Kidney (tissue), 14 donors: ENCODE measurements around the gene NKX2-2. TPM values are rescaled to one million over a fixed set of nuclear protein-coding genes. Genes with fewer than 3 reads are reported as not detected.

ENCODE experiments used
- DNase-seq, 5 donors: peaks; one replicate each; pipeline ENCODE4 v3.0.0-alpha.2; 2013 to 2020
- FAIRE-seq: peaks from 2 replicates; lab custom pipeline; 2012; peaks lifted over from hg19 to GRCh38; lab: Jason Lieb, UNC
- H3K27ac ChIP-seq, 2 donors: one replicate each; pipeline ENCODE4 v1.7.0; 2013; ENCODE audit warnings: low read depth in 2 of 2, low read length in 2 of 2, inconsistent platforms in 1 of 2
- H3K27me3 ChIP-seq: one replicate; pipeline ENCODE4 v1.7.1; 2013; ENCODE audit warnings: low read length, inconsistent platforms; ENCODE audit not compliant: control insufficient read depth, insufficient read depth
- H3K36me3 ChIP-seq, 3 donors: one replicate each; pipeline versions ENCODE4 v1.7.0 to v1.7.1; 2013; ENCODE audit warnings: low read length in 3 of 3, control low read depth in 1 of 3, inconsistent platforms in 1 of 3; ENCODE audit not compliant: insufficient read depth in 3 of 3, control insufficient read depth in 2 of 3
- H3K4me1 ChIP-seq, 3 donors: one replicate each; pipeline versions ENCODE4 v1.7.0 to v1.7.1; 2013; ENCODE audit warnings: low read length in 3 of 3, inconsistent platforms in 1 of 3, low read depth in 1 of 3; ENCODE audit not compliant: control insufficient read depth in 2 of 3, insufficient read depth in 2 of 3
- H3K4me3 ChIP-seq, 3 donors: one replicate each; pipeline versions ENCODE4 v1.7.0 to v1.8.1; 2013; ENCODE audit warnings: low read length in 3 of 3, control low read depth in 1 of 3, inconsistent platforms in 1 of 3
- H3K9ac ChIP-seq, 3 donors: one replicate each; pipeline versions ENCODE4 v1.7.0 to v1.7.1; 2013; ENCODE audit warnings: low read length in 3 of 3, control low read depth in 1 of 3, inconsistent platforms in 1 of 3
- H3K9me3 ChIP-seq, 3 donors: one replicate each; pipeline versions ENCODE4 v1.7.0 to v1.7.1; 2013; ENCODE audit warnings: low read length in 3 of 3, control low read depth in 1 of 3, inconsistent platforms in 1 of 3; ENCODE audit not compliant: control insufficient read depth in 2 of 3, insufficient read depth in 1 of 3
- intact Hi-C: fragments of 100-400 bp; cut with DNase I; formaldehyde crosslinking; loops from one replicate; pipeline ENCODE4 v1.11.1; 2022
- polyA plus RNA-seq: library from polyadenylated mRNA; stranded (reverse); fragments of 350-450 nt; fragmentation: Illumina TruSeq; extraction: RNeasy Lipid Tissue Mini Kit (QIAGEN cat#74804); gene quantifications from one replicate; pipeline ENCODE4 v1.2.3, GENCODE V29; 2014; ENCODE audit warnings: low read depth, low replicate concordance; ENCODE audit not compliant: insufficient read depth
- total RNA-seq: library from RNA; stranded (reverse); fragmentation: NEBNext Ultra II Directional; extraction: Animal tissue kit (Norgen Biotek cat#: 25700); gene quantifications from one replicate; pipeline ENCODE4 v1.2.1, GENCODE V29; 2021
- TF ChIP-seq, protein P1 (sequence below): IDR thresholded peaks from 3 replicates; pipeline ENCODE4 v1.5.1; 2012; ENCODE audit warnings: mild to moderate bottlenecking, moderate library complexity, borderline replicate concordance; ENCODE audit not compliant: insufficient read depth; ENCODE audit errors: extremely low read depth
- donor health status: control.
- donor health status: control.
- donor health status: control.
- donor health status: control.
- donor health status: control.
- donor health status: DM: yes; HTN: yes; CAD: no.
- donor health status: Normal renal cell carcinoma (clear cell type).

NKX2-2 gene
- total and polyA plus RNA-seq, 2 donors from 2014 or later: not detected

DNA sequence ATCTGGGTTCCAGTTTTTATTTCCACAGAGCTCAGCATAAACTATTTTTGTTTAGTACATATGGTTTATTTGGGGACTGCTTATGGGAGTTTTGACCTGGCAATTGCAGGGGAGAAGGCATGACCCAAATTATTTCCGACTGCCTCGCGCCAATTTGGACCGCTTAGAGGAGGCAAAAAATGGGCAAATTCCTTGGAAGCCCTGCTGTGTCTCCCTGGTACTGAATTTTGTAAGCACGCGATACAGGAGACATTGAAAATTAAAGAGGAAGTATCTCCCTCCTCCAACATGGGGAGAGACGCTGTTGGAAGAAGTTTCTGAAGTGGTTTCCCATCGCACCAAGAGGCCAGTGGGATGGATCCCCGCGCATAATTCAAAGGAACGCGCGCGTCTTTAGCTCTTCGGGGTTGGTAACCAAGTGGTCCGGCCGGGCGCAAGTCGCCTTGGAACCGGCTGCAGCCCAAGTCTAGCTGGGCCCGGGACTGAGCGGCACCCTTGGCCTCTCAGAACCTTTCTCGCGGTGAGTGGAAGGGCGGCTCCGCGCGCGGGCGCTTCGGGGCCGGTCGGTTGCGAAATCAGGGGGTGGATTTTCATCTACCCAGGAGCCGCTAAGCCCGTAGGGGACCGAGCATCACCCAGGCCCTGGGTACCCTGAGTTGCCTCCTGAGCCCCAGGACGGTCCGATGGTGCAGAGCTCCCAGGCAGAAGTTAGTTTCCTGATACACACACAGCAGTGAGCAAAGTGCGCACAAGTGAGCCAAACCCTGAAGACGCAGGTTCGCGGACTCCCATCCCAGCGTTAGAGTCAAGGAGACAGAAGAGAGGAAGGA lies 6.2 kb downstream of the NKX2-2 start:
- intact Hi-C loops: loop anchor here (5.0 to 10.0 kb wide), 2 partner anchors 270 to 633 kb away; no protein-coding TSS in a partner anchor
- no peak for FAIRE-seq

DNA sequence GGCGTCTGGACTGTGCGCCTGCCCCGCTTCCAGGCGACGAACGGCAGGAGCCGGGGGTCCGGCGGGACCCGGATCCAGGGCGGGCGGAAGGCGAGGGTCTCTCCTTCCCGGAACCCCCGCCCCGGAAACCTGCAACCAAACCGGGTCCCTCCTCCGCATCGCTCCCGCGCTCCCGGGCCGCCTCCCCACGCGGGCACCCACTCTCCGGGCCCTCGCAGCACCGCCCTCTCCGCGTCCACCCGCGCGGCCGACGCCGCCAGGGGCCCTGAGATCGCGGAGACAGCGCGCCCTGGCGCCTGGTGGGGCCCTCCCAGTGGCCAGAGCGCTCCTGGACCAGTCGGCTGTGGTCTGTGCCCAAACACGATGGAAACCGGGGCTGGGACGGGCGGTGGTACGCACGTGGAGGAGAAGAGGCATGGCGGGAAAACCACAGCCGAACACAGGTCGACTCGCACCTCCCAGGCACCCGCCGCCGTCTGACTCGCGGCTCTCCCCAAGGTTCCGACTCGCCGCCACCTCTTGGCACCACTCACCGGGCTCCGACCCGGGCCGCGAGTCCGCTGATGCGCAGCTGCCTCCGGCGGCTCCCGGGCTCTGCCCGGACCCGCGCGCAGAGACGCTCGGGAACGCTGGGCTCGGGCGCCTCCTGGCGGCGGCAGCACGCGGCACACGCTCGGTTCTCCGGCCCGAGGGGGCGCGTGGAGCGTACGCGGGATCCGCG lies 7.9 kb downstream of the NKX2-2 start:
- no peaks in the 10 kb centered on the region for H3K36me3 ChIP-seq
- H3K9ac ChIP-seq: no peak overlapping the region
- intact Hi-C loops: loop anchor here (5.0 to 10.0 kb wide), 2 partner anchors 269 to 631 kb away; no protein-coding TSS in a partner anchor
- no peak overlapping the region for H3K27ac ChIP-seq
- peak overlapping the region in 2 of 3 donors; percentile 21 to 30 for H3K4me3 ChIP-seq
- TF ChIP-seq, protein P1, sequence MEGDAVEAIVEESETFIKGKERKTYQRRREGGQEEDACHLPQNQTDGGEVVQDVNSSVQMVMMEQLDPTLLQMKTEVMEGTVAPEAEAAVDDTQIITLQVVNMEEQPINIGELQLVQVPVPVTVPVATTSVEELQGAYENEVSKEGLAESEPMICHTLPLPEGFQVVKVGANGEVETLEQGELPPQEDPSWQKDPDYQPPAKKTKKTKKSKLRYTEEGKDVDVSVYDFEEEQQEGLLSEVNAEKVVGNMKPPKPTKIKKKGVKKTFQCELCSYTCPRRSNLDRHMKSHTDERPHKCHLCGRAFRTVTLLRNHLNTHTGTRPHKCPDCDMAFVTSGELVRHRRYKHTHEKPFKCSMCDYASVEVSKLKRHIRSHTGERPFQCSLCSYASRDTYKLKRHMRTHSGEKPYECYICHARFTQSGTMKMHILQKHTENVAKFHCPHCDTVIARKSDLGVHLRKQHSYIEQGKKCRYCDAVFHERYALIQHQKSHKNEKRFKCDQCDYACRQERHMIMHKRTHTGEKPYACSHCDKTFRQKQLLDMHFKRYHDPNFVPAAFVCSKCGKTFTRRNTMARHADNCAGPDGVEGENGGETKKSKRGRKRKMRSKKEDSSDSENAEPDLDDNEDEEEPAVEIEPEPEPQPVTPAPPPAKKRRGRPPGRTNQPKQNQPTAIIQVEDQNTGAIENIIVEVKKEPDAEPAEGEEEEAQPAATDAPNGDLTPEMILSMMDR: peak; percentile 63
- H3K27me3 ChIP-seq: peaks cover 43% of the 10 kb centered on the region
- H3K9me3 ChIP-seq: no peaks in the 10 kb centered on the region
- no peak for FAIRE-seq
- peaks cover 0 to 11% (median 0%) of the 10 kb centered on the region in 3 donors for H3K4me1 ChIP-seq
- DNase-seq: peak in 4 of 5 donors; percentile 70 to 74 (median 71)

More for the DNA sequence above, 6.2 kb downstream of the NKX2-2 start:
- TF ChIP-seq, protein P1: no peak
- peaks cover 53% of the 10 kb centered on the region for H3K27me3 ChIP-seq
- H3K9ac ChIP-seq: no peak overlapping the region
- H3K9me3 ChIP-seq: no peaks in the 10 kb centered on the region
- no peaks in the 10 kb centered on the region for H3K36me3 ChIP-seq
- H3K27ac ChIP-seq: no peak overlapping the region
- DNase-seq: no peak
- H3K4me3 ChIP-seq: no peak overlapping the region
- H3K4me1 ChIP-seq: peaks cover 0 to 16% (median 0%) of the 10 kb centered on the region in 3 donors

DNA sequence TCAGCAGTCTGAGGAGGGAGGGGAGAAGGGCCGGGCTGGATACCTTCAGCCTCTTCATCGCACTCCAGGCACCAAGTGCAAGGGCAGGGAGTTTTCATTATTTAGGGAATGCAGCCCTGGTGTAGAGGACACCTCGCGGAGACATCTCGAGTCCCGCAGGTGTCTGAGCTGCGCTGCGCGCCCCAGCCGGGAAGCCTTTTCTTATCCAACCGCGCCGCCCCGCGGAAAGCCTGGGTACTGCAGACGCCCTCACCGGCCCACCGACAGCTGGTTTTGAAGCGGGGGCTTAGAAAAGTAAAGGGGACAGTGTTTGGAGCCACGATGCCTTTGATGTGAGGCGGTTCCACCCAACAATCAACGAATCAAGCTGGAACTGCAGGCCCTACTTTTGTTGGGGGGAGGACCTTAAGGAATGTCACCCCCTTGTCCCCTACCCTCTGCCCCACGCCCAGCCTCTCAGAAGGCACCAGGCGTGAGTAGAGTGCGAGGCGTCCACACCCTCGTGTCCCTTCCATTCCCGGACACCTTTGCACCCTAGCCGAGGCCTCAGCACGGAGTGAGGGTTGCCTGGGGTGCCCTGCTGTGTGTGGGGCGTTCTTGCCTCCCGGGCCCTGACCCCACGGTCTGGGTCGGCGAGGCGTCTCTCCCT lies 8.6 kb downstream of the NKX2-2 start:
- Histone ChIP-seq H3K9me3 (no peaks in the 10 kb centered on the region), H3K36me3 (no peaks in the 10 kb centered on the region), H3K9ac (no peak overlapping the region), H3K4me1 (peaks cover 0 to 9% (median 0%) of the 10 kb centered on the region in 3 donors), H3K4me3 (peak overlapping the region in 1 of 3 donors; percentile 21), H3K27me3 (peaks cover 41% of the 10 kb centered on the region), H3K27ac (no peak overlapping the region)
- intact Hi-C loops: loop anchor here (5.0 to 10.0 kb wide), 2 partner anchors 268 to 630 kb away; no protein-coding TSS in a partner anchor
- TF ChIP-seq, protein P1: peak; percentile 93
- FAIRE-seq (no peak), DNase-seq (peak; percentile 72 to 87 (median 83))
